Urothelium cell line (cell line): ENCODE measurements around the gene TPP1.

Source experiments
- DNase-seq: peaks from one replicate; pipeline ENCODE4 v3.0.0; 2011; ENCODE audit warnings: low spot score, mixed read lengths
- FAIRE-seq: peaks from 2 replicates; lab custom pipeline; 2011; peaks lifted over from hg19 to GRCh38; lab: Jason Lieb, UNC

TPP1 gene

GRCh38 chr11:6619004-6619745, at the start of gene TPP1:
Gene TPP1 (minus strand): TSS chr11:6619422. CDS start chr11:6619400, 22 bp downstream.
- DNase-seq (peak; percentile 97), FAIRE-seq (peak; percentile 79)

- no peak for DNase-seq
- no peak for FAIRE-seq
Measured at GRCh38 chr11:6667733-6668374, 48.6 kb upstream of the TPP1 start.

GRCh38 chr11:6666302-6667183, 47.3 kb upstream of the TPP1 start:
- DNase-seq = no peak
- no peak for FAIRE-seq

GRCh38 chr11:6664551-6664950, 45.3 kb upstream of the TPP1 start:
- DNase-seq (no peak), FAIRE-seq (no peak)

GRCh38 chr11:6663794-6664469, 44.7 kb upstream of the TPP1 start:
- DNase-seq = no peak
- no peak for FAIRE-seq

GRCh38 chr11:6660712-6661111, 41.5 kb upstream of the TPP1 start:
- FAIRE-seq = no peak
- DNase-seq = no peak

- FAIRE-seq = no peak
- DNase-seq = no peak
Measured at GRCh38 chr11:6658647-6659046, 39.4 kb upstream of the TPP1 start.

GRCh38 chr11:6657346-6657745, 38.1 kb upstream of the TPP1 start:
- DNase-seq = no peak
- no peak for FAIRE-seq

- no peak for DNase-seq
Measured at GRCh38 chr11:6656936-6657335, 37.7 kb upstream of the TPP1 start.

GRCh38 chr11:6656584-6656915, 37.3 kb upstream of the TPP1 start:
- FAIRE-seq (no peak), DNase-seq (no peak)

More at GRCh38 chr11:6656936-6657335, 37.7 kb upstream of the TPP1 start:
- no peak for FAIRE-seq

- FAIRE-seq (no peak), DNase-seq (peak; percentile 70)
Measured at GRCh38 chr11:6655790-6656583, 36.8 kb upstream of the TPP1 start, which contains the start of gene DCHS1. Gene DCHS1 (minus strand): TSS chr11:6655809. CDS start chr11:6641613, 14,196 bp downstream.

GRCh38 chr11:6655020-6655789, 36.0 kb upstream of the TPP1 start:
- FAIRE-seq (no peak), DNase-seq (peak; percentile 40)

GRCh38 chr11:6654281-6655019, 35.2 kb upstream of the TPP1 start:
- DNase-seq (no peak), FAIRE-seq (no peak)

- no peak for FAIRE-seq
- no peak for DNase-seq
Measured at GRCh38 chr11:6653656-6654055, 34.4 kb upstream of the TPP1 start.

- DNase-seq (no peak), FAIRE-seq (peak; percentile 17)
Measured at GRCh38 chr11:6653097-6653496, 33.9 kb upstream of the TPP1 start.

GRCh38 chr11:6652182-6652581, 33.0 kb upstream of the TPP1 start:
- DNase-seq = no peak

GRCh38 chr11:6650980-6651379, 31.8 kb upstream of the TPP1 start:
- FAIRE-seq = no peak
- peak; percentile 35 for DNase-seq

More at GRCh38 chr11:6652182-6652581, 33.0 kb upstream of the TPP1 start:
- FAIRE-seq = no peak

- DNase-seq = no peak
- no peak for FAIRE-seq
Measured at GRCh38 chr11:6650104-6650503, 30.9 kb upstream of the TPP1 start.

GRCh38 chr11:6648501-6648900, 29.3 kb upstream of the TPP1 start:
- FAIRE-seq (no peak), DNase-seq (no peak)
